Erythroblast (primary cell): ENCODE data around the gene CCDC71L.

ENCODE experiments used
- GATA1 ChIP-seq: IDR thresholded peaks from 2 replicates; pipeline ENCODE4 v1.6.1; 2011; ENCODE audit warnings: low read depth, mild to moderate bottlenecking, control low read depth, low read length, moderate library complexity
- POLR2A ChIP-seq: IDR thresholded peaks from 2 replicates; pipeline ENCODE4 v1.6.1; 2011; ENCODE audit warnings: mild to moderate bottlenecking, low read length

GRCh38 chr7:106657085-106657991 lies 3.6 kb downstream of the CCDC71L start:
- TF ChIP-seq POLR2A (peak; percentile 13), GATA1 (no peak)
